ENCODE results near the gene ACHE. TPM values are rescaled to one million over a fixed set of nuclear protein-coding genes. Genes with fewer than 3 reads are reported as not detected.

ACHE gene
- total RNA-seq, 1 experiment from 2014 or later, result 7.0 TPM

DNA sequence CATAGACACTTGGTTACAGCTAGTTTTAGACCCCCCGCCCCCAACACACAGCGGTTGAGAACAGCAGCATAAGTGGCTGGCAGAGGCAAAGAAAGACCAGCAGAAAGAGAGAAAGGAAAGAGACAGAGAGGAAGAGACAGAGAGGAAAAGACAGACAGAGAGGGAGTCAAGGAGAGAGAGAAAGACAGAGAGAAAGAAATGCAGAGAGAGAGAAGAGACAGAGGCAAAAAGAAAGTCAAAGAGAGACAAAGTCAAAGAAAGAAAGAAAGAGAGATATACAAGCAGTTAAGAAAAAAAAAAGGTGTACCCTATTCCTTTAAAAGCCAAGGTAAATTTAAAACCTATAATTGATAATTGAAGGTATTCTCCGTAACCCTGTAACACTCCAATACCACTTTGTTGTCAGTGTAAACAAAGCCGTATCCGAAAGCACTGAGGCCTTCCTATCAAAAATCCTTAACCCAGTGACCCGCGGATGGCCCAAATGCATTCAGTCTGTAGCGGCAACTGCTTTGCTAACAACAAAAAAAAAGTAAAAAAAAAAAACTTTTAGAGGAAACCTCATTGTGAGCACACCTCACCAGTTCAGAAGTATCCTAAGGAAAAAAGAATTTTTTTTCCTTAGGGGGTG lies 55.1 kb downstream of the ACHE start:
- H3K79me2 ChIP-seq (ENCODE audit: insufficient read depth, low read length), result no peaks in the 10 kb centered on the region
- no peak overlapping the region for H3K4me2 ChIP-seq (ENCODE audit: insufficient read depth, insufficient read length, low read length)
- whole genome bisulfite sequencing (ENCODE audit: extremely low coverage, insufficient read length, low lambda C conversion rate), result no CpG with 5 or more reads among the region's 8 CpGs
- H4K20me1 ChIP-seq (ENCODE audit: control insufficient read depth, insufficient read depth, insufficient read length), result no peaks in the 10 kb centered on the region
- no peak overlapping the region for H4K8ac ChIP-seq (replicated peaks; ENCODE audit: insufficient read length, low read depth, low read length)
- no peak overlapping the region for H3K56ac ChIP-seq (ENCODE audit: insufficient read length, low read depth, low read length)
- no peak overlapping the region for H3K27ac ChIP-seq (ENCODE audit: insufficient read length, low read depth, low read length)
- H2BK5ac ChIP-seq (ENCODE audit: insufficient read length, low read length), result no peak overlapping the region
- no peak overlapping the region for H3K9ac ChIP-seq (ENCODE audit: extremely low read depth, insufficient read length, low read length)
- Mint-ChIP-seq H3K4me1 (peaks cover 33 to 35% of the 10 kb centered on the region in 2 experiments), H3K36me3 (ENCODE audit: insufficient read depth in 1 of 3, low read depth in 3 of 3) (no peaks in the 10 kb centered on the region), H3K27me3 (ENCODE audit: low read depth) (no peaks in the 10 kb centered on the region), H3K27ac (peak overlapping the region in 2 of 3 experiments; percentile 95; a peak in 5 of 7 replicates), H3K4me3 (peak overlapping the region in 1 of 2 experiments; percentile 10; a peak in 3 of 5 replicates), H3K9me3 (no peaks in the 10 kb centered on the region)
- no peak overlapping the region for H3K4ac ChIP-seq (ENCODE audit: low read depth, low read length)
- H3K79me1 ChIP-seq (ENCODE audit: insufficient read depth, low read depth, low read length, poor library complexity, severe bottlenecking), result no peaks in the 10 kb centered on the region
- no peak overlapping the region for H4K91ac ChIP-seq (ENCODE audit: insufficient read length, low read depth, low read length)
- no peaks in the 10 kb centered on the region for H3K27me3 ChIP-seq (ENCODE audit: insufficient read depth, low read length)
- no peak overlapping the region for H3K23ac ChIP-seq (ENCODE audit: insufficient read length, low read depth, low read length)
- H3T11ph ChIP-seq (ENCODE audit: low read length), result no peak overlapping the region
- H3K18ac ChIP-seq (ENCODE audit: insufficient read length, low read depth, low read length), result no peak overlapping the region
- H3K14ac ChIP-seq (ENCODE audit: insufficient read depth, low read length), result no peak overlapping the region
- H2BK20ac ChIP-seq (ENCODE audit: low read depth, low read length, poor library complexity, severe bottlenecking), result no peak overlapping the region
- H3K9me3 ChIP-seq (ENCODE audit: control insufficient read depth, low read depth, low read length), result no peaks in the 10 kb centered on the region
- H2BK120ac ChIP-seq (ENCODE audit: low read depth, low read length, poor library complexity, severe bottlenecking), result no peak overlapping the region
- no peak overlapping the region for H2BK15ac ChIP-seq (ENCODE audit: low read depth, low read length)
- H2BK12ac ChIP-seq (ENCODE audit: insufficient read length, low read depth, low read length), result no peak overlapping the region
- H2AK5ac ChIP-seq (ENCODE audit: insufficient read length, low read length), result no peak overlapping the region
- TF ChIP-seq, protein P1, sequence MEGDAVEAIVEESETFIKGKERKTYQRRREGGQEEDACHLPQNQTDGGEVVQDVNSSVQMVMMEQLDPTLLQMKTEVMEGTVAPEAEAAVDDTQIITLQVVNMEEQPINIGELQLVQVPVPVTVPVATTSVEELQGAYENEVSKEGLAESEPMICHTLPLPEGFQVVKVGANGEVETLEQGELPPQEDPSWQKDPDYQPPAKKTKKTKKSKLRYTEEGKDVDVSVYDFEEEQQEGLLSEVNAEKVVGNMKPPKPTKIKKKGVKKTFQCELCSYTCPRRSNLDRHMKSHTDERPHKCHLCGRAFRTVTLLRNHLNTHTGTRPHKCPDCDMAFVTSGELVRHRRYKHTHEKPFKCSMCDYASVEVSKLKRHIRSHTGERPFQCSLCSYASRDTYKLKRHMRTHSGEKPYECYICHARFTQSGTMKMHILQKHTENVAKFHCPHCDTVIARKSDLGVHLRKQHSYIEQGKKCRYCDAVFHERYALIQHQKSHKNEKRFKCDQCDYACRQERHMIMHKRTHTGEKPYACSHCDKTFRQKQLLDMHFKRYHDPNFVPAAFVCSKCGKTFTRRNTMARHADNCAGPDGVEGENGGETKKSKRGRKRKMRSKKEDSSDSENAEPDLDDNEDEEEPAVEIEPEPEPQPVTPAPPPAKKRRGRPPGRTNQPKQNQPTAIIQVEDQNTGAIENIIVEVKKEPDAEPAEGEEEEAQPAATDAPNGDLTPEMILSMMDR (conservative IDR thresholded peaks at IDR 0.05), result no peak
- no peak for DNase-seq
- H2AFZ ChIP-seq (ENCODE audit: low read length), result no peak overlapping the region
- H3K23me2 ChIP-seq (ENCODE audit: insufficient read length, low read depth, low read length, poor library complexity, severe bottlenecking), result peaks cover 4% of the 10 kb centered on the region
- peaks cover 2% of the 10 kb centered on the region; the same call in 1 of the 2 replicates for H3K4me1 ChIP-seq (ENCODE audit: insufficient read depth, low read length)
- H4K5ac ChIP-seq (ENCODE audit: insufficient read length, low read depth, low read length), result no peak overlapping the region

Small RNA genes lying within 50 kb of the gene (microRNA-seq; reads per million reads assigned to microRNA genes)
- not detected for gene MIR6875 (ENCODE audit: borderline microRNAs expressed)

Other genes starting within 250 kb of the ACHE start
- gene ACTL6B, start 239.4 kb downstream of the ACHE start, total RNA-seq (2021), result 0.33 and 0.50 TPM in 2 replicates
- 171 and 174 TPM in 2 replicates for gene GNB2, start 222.1 kb downstream of the ACHE start, total RNA-seq (2021)
- gene GIGYF1, start 201.6 kb downstream of the ACHE start, total RNA-seq (2021), result 101 and 104 TPM in 2 replicates
- gene POP7, start 189.8 kb downstream of the ACHE start, total RNA-seq (2021), result 96.7 and 96.9 TPM in 2 replicates
- gene EPO, start 175.4 kb downstream of the ACHE start, total RNA-seq (2021), result 0.33 and 0.44 TPM in 2 replicates
- not detected in 2 replicates for gene ZAN, start 162.3 kb downstream of the ACHE start, total RNA-seq (2021)
- gene EPHB4, start 68.4 kb downstream of the ACHE start, total RNA-seq (2021), result 132 and 135 TPM in 2 replicates
- gene SLC12A9, start 43.2 kb downstream of the ACHE start, total RNA-seq (2021), result 42.3 and 43.0 TPM in 2 replicates
- 120 and 122 TPM in 2 replicates for gene TRIP6, start 28.5 kb downstream of the ACHE start, total RNA-seq (2021)
- gene SRRT, start 20.8 kb downstream of the ACHE start, total RNA-seq (2021), result 373 and 382 TPM in 2 replicates
- gene UFSP1, start 6.2 kb downstream of the ACHE start, total RNA-seq (2021), result 4.3 and 4.6 TPM in 2 replicates
- 27.4 and 29.2 TPM in 2 replicates for gene MUC3A, start 53.6 kb upstream of the ACHE start, total RNA-seq (2021)
- 11.5 and 12.2 TPM in 2 replicates for gene MUC12, start 73.7 kb upstream of the ACHE start, total RNA-seq (2021)
- not detected in 2 replicates for gene MUC17, start 124.2 kb upstream of the ACHE start, total RNA-seq (2021)
- gene TRIM56, start 189.6 kb upstream of the ACHE start, total RNA-seq (2021), result 21.8 and 22.4 TPM in 2 replicates
- gene SERPINE1, start 231.2 kb upstream of the ACHE start, total RNA-seq (2021), result 11.5 and 13.0 TPM in 2 replicates

Measured in H9 (cell line).